ENCODE results near the gene PGBD2.
"Not testable (repeated sequence)": the region's sequence is repeated elsewhere in the genome, so short reads cannot be mapped to it uniquely, and the experiment has no call there.

Gene PGBD2

DNA sequence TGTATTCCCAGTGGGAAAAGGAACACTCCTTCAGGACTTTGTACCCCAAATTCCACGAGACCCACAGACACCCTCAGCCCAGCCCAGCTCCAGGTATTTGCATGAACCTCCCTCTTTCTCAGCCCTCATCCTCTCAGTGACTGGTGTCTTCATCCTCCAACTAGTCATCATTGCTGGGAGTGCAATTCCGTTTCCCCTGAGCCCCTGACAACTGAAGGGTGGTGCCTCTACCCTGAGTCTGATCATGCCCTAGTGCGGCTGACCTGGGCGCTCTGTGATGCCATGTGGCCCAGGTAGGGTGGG is 43.4 kb upstream of the PGBD2 start:
- Histone ChIP-seq H3K9me3 (replicated peaks in 1 of 11) (no peaks in the 10 kb centered on the region; a peak in 1 of 22 replicates), H3K4me2 (peak overlapping the region; percentile 81 to 97 (median 89)), H3K27ac (peak overlapping the region in 8 of 11 experiments; percentile 20 to 65 (median 55); a peak in 13 of 22 replicates), H3K4me3 (peak overlapping the region; percentile 56 to 74 (median 66)), H4K20me1 (no peaks in the 10 kb centered on the region), H3K9ac (peak overlapping the region; percentile 59 to 77 (median 69)), H3K27me3 (no peaks in the 10 kb centered on the region), H3K36me3 (no peaks in the 10 kb centered on the region), H3K4me1 (peaks cover 29 to 48% (median 41%) of the 10 kb centered on the region in 10 experiments)
- no peak for TF ChIP-seq Cebpa-rat (IDR thresholded peaks at IDR 0.05)

DNA sequence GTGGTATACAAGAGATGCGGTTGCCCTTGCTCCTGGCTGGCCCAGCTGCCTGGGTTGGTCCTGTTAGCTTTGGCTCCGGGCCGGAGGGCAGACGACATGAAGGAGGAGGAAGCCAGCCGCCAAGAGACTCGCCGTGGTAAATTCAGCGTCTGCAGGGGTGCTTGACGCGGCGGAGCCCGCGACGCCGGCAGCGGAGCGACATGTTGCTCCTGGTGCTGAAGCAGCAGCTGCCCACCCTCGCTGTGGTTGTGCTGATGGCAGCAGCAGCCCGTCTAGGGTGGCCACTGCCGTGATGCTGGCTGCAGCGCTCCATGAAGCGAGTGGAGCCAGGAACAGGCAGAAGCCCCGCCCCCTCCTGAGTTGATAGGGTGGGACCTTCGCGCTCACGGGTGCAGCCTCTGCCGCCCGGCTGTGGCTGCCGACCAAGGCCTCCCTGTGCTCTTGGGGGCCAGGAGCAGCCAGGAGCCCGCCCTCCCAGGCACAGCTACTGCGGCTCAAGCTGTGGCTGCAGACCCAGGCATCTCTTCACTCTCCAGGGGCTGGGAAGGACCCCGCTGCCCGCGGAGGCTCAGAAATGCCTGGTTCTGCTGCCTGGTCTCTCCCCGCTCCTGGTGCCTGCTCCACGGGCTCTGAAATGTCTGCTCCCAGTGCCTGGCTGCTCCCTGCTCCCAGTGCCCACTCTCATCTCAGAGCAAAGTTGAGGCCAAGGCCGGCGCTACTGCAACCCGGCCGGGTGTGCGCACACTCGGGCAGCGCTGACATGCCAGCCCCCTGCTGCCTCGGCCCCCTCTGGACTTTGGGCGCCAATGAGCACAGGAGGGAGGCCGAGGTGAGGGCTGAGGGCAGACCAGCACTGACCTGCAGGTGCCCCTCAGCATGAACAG is 42.8 kb upstream of the PGBD2 start:
- peak overlapping the region in 8 of 11 experiments; percentile 20 to 65 (median 55); a peak in 15 of 22 replicates for H3K27ac ChIP-seq
- H4K20me1 ChIP-seq: no peaks in the 10 kb centered on the region
- no peaks in the 10 kb centered on the region for H3K36me3 ChIP-seq
- no peak for TF ChIP-seq Cebpa-rat (IDR thresholded peaks at IDR 0.05)
- peak overlapping the region; percentile 56 to 74 (median 66) for H3K4me3 ChIP-seq
- peak overlapping the region; percentile 59 to 77 (median 69) for H3K9ac ChIP-seq
- peak overlapping the region; percentile 81 to 97 (median 89) for H3K4me2 ChIP-seq
- H3K9me3 ChIP-seq (replicated peaks in 1 of 11): no peaks in the 10 kb centered on the region; a peak in 1 of 22 replicates
- H3K4me1 ChIP-seq: peaks cover 24 to 42% (median 35%) of the 10 kb centered on the region in 10 experiments
- no peaks in the 10 kb centered on the region for H3K27me3 ChIP-seq

DNA sequence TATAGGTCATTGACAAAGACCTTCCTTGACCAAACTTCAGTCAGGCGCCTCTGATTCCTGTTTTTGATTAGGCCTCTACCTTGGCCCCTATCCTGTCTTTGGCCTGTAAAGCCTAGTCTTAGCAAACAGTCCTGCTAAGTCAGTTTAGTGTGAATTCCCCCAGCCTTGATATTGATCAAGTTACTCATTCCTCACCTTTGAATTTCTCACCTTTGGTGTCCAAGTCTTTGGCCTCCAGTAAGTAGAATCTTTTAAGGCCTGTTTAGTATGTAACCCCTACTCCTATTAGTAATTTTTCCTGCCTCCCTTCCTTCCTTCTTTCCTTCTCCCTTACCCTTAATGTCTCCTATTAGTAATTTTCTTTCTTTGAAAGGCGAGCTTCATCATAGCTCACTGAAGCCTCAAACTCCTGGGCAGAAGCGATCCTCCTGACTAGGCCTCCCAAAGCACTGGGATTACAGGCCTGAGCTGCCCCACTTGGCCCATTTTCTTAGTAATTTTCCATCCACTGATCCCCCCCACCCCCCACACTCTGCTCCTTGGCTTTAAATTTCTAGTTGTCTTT is 34.1 kb upstream of the PGBD2 start:
- H3K4me1 ChIP-seq: peaks cover 0 to 14% (median 9%) of the 10 kb centered on the region in 10 experiments; a peak in 16 of 20 replicates
- peak overlapping the region in 9 of 10 experiments; percentile 67 to 91 (median 74); a peak in 13 of 20 replicates for H3K4me3 ChIP-seq
- no peaks in the 10 kb centered on the region for H3K36me3 ChIP-seq
- H3K9ac ChIP-seq: peak overlapping the region in 4 of 11 experiments; percentile 78 to 84 (median 81); a peak in 5 of 22 replicates
- no peaks in the 10 kb centered on the region; a peak in 1 of 22 replicates for H4K20me1 ChIP-seq
- H3K27me3 ChIP-seq: no peaks in the 10 kb centered on the region
- peak overlapping the region in 1 of 11 experiments; percentile 76; a peak in 1 of 22 replicates for H3K27ac ChIP-seq
- TF ChIP-seq Cebpa-rat (IDR thresholded peaks at IDR 0.05): no peak
- H3K9me3 ChIP-seq (replicated peaks in 1 of 11): no peaks in the 10 kb centered on the region; a peak in 1 of 22 replicates
- peak overlapping the region; percentile 71 to 94 (median 83); a peak in 21 of 22 replicates for H3K4me2 ChIP-seq

DNA sequence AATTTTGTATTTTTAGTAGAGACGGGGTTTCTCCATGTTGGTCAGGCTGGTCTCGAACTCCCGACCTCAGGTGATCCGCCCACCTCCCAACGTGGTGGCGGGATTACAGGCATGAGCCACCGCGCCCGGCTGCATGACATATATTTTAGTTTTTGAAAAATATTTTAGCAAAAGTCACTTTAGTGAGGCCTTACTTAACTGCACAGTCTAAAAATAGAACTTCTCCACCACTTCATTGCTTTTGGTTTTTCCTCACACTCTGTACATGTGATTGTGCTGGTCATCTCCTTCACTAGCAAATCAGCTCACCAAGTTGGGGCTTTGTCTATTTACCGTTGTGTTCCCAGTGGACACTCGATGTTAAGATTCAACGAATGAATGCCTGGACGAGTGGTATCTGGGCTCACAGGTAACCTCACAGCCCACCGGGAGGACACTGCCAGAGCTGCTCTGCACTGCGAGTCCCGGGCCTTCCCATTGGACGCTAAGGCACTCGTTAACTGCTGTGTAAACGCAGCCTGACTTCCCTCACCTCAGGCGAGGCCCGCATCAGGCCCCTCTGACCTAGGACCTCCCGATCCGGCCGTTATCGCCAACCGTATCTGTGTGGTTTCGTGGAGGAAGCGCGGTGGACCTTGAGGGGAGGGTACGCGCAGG is 33.2 kb upstream of the PGBD2 start:
- Histone ChIP-seq H4K20me1 (no peaks in the 10 kb centered on the region; a peak in 1 of 22 replicates), H3K36me3 (no peaks in the 10 kb centered on the region), H3K4me1 (peaks cover 0 to 14% (median 9%) of the 10 kb centered on the region in 10 experiments; a peak in 16 of 20 replicates), H3K9me3 (replicated peaks in 1 of 11) (no peaks in the 10 kb centered on the region; a peak in 1 of 22 replicates), H3K9ac (peak overlapping the region; percentile 72 to 86 (median 81)), H3K27ac (peak overlapping the region; percentile 61 to 84 (median 74); a peak in 21 of 22 replicates), H3K4me2 (peak overlapping the region; percentile 71 to 94 (median 83)), H3K4me3 (peak overlapping the region; percentile 67 to 91 (median 74)), H3K27me3 (no peaks in the 10 kb centered on the region)
- no peak for TF ChIP-seq Cebpa-rat (IDR thresholded peaks at IDR 0.05)

DNA sequence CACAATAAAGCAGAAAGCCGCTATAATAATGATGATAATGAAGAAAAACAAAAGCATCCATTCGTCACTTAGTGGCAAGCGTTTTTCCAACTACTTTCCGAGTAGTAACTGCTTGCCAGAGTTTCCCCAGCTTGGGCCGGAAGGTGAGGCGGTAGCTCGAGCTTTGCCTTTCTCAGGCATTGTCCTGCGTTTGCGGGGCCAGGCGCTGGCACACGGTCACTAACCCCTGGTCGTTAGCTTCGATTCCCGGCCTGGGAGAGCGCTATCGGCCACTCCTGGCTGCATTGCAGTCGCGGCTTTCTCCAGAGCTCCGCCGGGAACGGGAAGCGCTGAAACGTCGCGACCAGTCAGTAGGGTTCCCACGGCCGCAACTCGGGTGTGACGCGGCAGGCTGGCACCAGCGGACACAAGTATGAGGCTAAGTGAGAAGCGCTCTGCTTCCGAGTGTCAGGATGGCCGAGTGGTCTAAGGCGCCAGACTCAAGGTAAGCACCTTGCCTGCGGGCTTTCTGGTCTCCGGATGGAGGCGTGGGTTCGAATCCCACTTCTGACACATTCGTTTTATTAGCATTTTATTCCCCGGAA is 32.5 kb upstream of the PGBD2 start:
- Histone ChIP-seq H3K36me3 (no peaks in the 10 kb centered on the region), H3K4me3 (peak overlapping the region; percentile 67 to 91 (median 74)), H3K4me1 (peaks cover 0 to 14% (median 9%) of the 10 kb centered on the region in 10 experiments; a peak in 16 of 20 replicates), H3K9ac (peak overlapping the region; percentile 72 to 86 (median 81)), H4K20me1 (no peaks in the 10 kb centered on the region; a peak in 1 of 22 replicates), H3K9me3 (replicated peaks in 1 of 11) (no peaks in the 10 kb centered on the region), H3K27ac (peak overlapping the region; percentile 61 to 84 (median 74); a peak in 21 of 22 replicates), H3K27me3 (no peaks in the 10 kb centered on the region), H3K4me2 (peak overlapping the region; percentile 71 to 94 (median 83))
- no peak for TF ChIP-seq Cebpa-rat (IDR thresholded peaks at IDR 0.05)

DNA sequence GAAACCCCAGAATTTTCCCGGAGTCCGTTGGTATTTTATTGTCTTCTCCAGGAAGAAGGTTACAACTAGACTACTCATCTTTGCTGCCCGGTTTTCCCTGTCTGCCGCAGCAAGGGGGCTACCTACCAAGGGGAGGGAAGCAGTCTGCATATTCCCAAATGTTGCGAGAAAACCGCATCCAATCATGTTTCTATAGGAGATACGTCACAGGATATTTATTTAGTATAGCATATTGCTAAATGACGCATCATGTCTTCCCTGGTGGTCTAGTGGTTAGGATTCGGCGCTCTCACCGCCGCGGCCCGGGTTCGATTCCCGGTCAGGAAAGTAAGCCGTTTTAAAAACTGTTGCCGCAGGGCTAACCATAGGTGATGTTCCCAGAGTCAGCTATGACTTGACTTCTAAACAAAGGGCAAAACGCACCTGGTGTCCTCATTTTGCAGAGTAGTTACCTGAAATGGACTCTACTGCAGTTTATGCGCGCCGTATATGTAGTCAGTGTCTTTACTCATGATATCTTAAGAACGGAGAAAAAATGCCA is 32.0 kb upstream of the PGBD2 start:
- Histone ChIP-seq H3K4me3 (peak overlapping the region; percentile 67 to 91 (median 74)), H3K36me3 (no peaks in the 10 kb centered on the region), H4K20me1 (no peaks in the 10 kb centered on the region; a peak in 1 of 22 replicates), H3K27me3 (no peaks in the 10 kb centered on the region), H3K27ac (peak overlapping the region in 9 of 11 experiments; percentile 67 to 84 (median 76); a peak in 16 of 22 replicates), H3K9ac (peak overlapping the region; percentile 72 to 86 (median 81); a peak in 19 of 22 replicates), H3K4me2 (peak overlapping the region; percentile 71 to 94 (median 83); a peak in 21 of 22 replicates), H3K4me1 (peaks cover 0 to 14% (median 9%) of the 10 kb centered on the region in 10 experiments; a peak in 16 of 20 replicates), H3K9me3 (replicated peaks in 1 of 11) (no peaks in the 10 kb centered on the region)
- no peak for TF ChIP-seq Cebpa-rat (IDR thresholded peaks at IDR 0.05)

DNA sequence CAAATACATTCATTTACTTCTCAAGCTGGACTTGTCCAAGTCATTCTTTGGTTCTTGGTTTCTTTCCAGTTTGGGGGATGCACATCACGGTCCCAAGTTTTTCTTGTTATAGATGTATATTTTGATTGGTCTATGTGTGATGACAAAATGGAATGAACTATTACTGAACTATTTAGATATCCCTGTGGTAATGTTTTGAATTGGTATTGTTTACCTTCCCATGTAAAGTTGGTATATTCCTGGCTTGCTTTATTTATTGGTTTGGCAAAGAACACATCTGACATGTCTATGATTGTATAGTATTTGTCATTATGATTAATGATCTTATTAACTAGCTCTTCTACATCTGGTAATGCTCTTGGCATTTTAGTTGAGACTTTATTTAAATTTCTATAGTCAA is 24.8 kb upstream of the PGBD2 start:
- no peak overlapping the region for H3K9ac ChIP-seq
- H3K36me3 ChIP-seq: no peaks in the 10 kb centered on the region
- no peak overlapping the region for H3K27ac ChIP-seq
- no peaks in the 10 kb centered on the region for H3K27me3 ChIP-seq
- H3K9me3 ChIP-seq (replicated peaks in 1 of 11): peaks cover 0 to 7% (median 0%) of the 10 kb centered on the region in 11 experiments; a peak in 1 of 22 replicates
- no peak overlapping the region for H3K4me3 ChIP-seq
- H3K4me2 ChIP-seq: no peak overlapping the region
- no peaks in the 10 kb centered on the region for H4K20me1 ChIP-seq
- H3K4me1 ChIP-seq: peaks cover 9 to 22% (median 17%) of the 10 kb centered on the region in 10 experiments
- TF ChIP-seq Cebpa-rat (IDR thresholded peaks at IDR 0.05): no peak

DNA sequence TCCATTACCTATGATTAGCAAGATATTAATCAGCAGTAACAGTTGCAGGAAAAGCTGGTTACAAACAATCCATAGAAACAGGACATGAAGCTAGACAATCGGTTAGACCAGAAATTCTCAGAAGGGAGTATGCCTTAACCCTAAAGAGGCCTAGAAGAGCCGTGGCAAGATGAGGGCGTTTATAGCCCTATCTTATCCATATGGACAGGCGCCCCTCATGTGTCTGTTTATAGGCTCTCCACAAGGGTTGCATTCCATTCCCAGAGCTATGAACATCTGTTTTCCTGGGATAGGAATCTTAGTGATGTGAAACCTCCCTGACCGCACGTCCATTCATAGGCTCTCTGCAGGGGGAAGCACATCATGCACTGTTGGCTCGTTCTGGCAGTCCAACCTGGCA is 23.6 kb upstream of the PGBD2 start:
- H3K4me2 ChIP-seq; H3K27ac ChIP-seq; H3K36me3 ChIP-seq; H3K9ac ChIP-seq; H4K20me1 ChIP-seq; H3K27me3 ChIP-seq; H3K4me3 ChIP-seq; H3K9me3 ChIP-seq (replicated peaks in 1 of 11): not testable (repeated sequence)
- H3K4me1 ChIP-seq: peaks cover 9 to 33% (median 23%) of the 10 kb centered on the region in 10 experiments
